SIG-M5 treated with dmso at 0.1 percent for 504 hours (cell line): ENCODE results near the gene SLC38A2.

Source experiments
- DNase-seq: peaks from one replicate; lab custom pipeline; 2025; ENCODE audit not compliant: unreplicated experiment; lab: John Stamatoyannopoulos, UW

The SLC38A2 gene

GRCh38 chr12:46395388-46395787 is 22.8 kb upstream of the SLC38A2 start:
- DNase-seq = no peak

GRCh38 chr12:46391630-46392029 is 19.1 kb upstream of the SLC38A2 start:
- no peak for DNase-seq

GRCh38 chr12:46390881-46391280 is 18.3 kb upstream of the SLC38A2 start:
- no peak for DNase-seq

- no peak for DNase-seq
These were observed 17.7 kb upstream of the SLC38A2 start for GRCh38 chr12:46390304-46390703.

- DNase-seq = no peak
These were observed 16.6 kb upstream of the SLC38A2 start for GRCh38 chr12:46389031-46389616.

GRCh38 chr12:46388427-46389021 is 16.0 kb upstream of the SLC38A2 start:
- peak; percentile 70 for DNase-seq

GRCh38 chr12:46387670-46388069 is 15.1 kb upstream of the SLC38A2 start:
- no peak for DNase-seq

- DNase-seq = peak; percentile 98
These were observed 14.5 kb upstream of the SLC38A2 start for GRCh38 chr12:46386877-46387629.

- DNase-seq = peak; percentile 86
These were observed 13.8 kb upstream of the SLC38A2 start for GRCh38 chr12:46386360-46386867.

GRCh38 chr12:46385438-46385837 is 12.9 kb upstream of the SLC38A2 start:
- no peak for DNase-seq

- peak; percentile 39 for DNase-seq
These were observed 12.1 kb upstream of the SLC38A2 start for GRCh38 chr12:46384451-46385309.

GRCh38 chr12:46383654-46384450 is 11.3 kb upstream of the SLC38A2 start:
- peak; percentile 80 for DNase-seq

GRCh38 chr12:46382964-46383653 is 10.5 kb upstream of the SLC38A2 start:
- DNase-seq = peak; percentile 97

GRCh38 chr12:46382408-46382963 is 9.9 kb upstream of the SLC38A2 start:
- no peak for DNase-seq

- DNase-seq = no peak
These were observed 8.3 kb upstream of the SLC38A2 start for GRCh38 chr12:46380881-46381280.

GRCh38 chr12:46380022-46380796 is 7.6 kb upstream of the SLC38A2 start:
- DNase-seq = no peak

GRCh38 chr12:46379352-46379751 is 6.8 kb upstream of the SLC38A2 start:
- DNase-seq = no peak

GRCh38 chr12:46378530-46378929 is 6.0 kb upstream of the SLC38A2 start:
- no peak for DNase-seq

- no peak for DNase-seq
These were observed 5.1 kb upstream of the SLC38A2 start for GRCh38 chr12:46377678-46378077.
